ENCODE results near the gene CYLC1.

CYLC1 gene

GRCh38 chrX:83860846-83861245, at the start of gene CYLC1:
Gene CYLC1, plus strand, starts transcription at chrX:83861146. Its CDS starts 37 bp downstream, at chrX:83861183.
- no peak for DNase-seq (ENCODE audit: low spot score)
- TF ChIP-seq, protein P1, sequence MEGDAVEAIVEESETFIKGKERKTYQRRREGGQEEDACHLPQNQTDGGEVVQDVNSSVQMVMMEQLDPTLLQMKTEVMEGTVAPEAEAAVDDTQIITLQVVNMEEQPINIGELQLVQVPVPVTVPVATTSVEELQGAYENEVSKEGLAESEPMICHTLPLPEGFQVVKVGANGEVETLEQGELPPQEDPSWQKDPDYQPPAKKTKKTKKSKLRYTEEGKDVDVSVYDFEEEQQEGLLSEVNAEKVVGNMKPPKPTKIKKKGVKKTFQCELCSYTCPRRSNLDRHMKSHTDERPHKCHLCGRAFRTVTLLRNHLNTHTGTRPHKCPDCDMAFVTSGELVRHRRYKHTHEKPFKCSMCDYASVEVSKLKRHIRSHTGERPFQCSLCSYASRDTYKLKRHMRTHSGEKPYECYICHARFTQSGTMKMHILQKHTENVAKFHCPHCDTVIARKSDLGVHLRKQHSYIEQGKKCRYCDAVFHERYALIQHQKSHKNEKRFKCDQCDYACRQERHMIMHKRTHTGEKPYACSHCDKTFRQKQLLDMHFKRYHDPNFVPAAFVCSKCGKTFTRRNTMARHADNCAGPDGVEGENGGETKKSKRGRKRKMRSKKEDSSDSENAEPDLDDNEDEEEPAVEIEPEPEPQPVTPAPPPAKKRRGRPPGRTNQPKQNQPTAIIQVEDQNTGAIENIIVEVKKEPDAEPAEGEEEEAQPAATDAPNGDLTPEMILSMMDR (conservative IDR thresholded peaks at IDR 0.05; ENCODE audit: low read depth): no peak
- ChIA-PET CTCF (no interaction called here), POLR2A (ENCODE audit: low non-redundant PET) (no interaction called here)
- no peak within 1 kb of the TSS for H3K27ac ChIP-seq

DNA sequence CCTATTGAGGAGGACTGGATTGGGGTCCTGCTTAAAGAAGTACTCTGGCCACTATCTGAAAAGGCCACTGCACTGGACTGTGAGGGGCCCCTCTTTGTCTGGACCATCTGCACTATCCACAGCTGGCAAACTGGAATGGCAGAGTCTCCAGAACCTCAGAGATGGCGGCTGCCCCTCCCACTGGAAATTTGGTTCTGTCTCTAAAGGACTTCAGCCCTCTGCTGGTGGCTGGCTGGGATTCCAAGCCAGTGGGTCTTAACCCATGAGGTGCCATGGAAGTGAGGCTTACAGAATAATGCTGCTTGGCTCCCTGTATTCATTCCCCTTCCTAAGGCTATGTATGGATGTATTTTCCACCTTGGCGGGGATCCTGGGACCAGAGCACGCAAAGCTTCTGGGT, 41.6 kb upstream of the CYLC1 start:
- H3K27ac ChIP-seq: no peak overlapping the region
- TF ChIP-seq, protein P1 (conservative IDR thresholded peaks at IDR 0.05; ENCODE audit: low read depth): no peak
- DNase-seq (ENCODE audit: low spot score): no peak
- ChIA-PET CTCF (no interaction called here), POLR2A (ENCODE audit: low non-redundant PET) (no interaction called here)

GRCh38 chrX:83829874-83830273, 31.1 kb upstream of the CYLC1 start:
- ChIA-PET POLR2A (ENCODE audit: low non-redundant PET) (no interaction called here), CTCF (no interaction called here)
- no peak overlapping the region for H3K27ac ChIP-seq
- TF ChIP-seq, protein P1 (conservative IDR thresholded peaks at IDR 0.05; ENCODE audit: low read depth): no peak
- DNase-seq (ENCODE audit: low spot score): no peak

DNA sequence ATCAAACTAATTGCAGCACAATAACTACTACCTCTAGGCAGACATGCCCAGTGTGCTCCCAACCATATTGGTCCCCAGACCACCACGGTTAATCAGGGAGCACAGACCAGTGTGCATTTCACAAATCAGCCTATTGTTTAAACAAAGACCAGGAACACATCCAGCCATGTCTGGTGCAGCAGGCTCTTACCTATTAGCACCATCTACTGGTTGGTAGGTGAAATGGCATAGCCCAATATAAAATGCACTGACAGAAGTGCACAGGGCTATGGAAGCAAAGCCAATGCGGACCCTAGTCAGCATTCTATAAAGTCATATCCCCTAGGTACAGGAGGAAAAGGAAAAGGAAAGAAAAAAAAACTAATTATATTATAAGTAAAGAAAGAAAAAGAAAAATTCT, 15.5 kb upstream of the CYLC1 start:
- ChIA-PET CTCF (no interaction called here), POLR2A (ENCODE audit: low non-redundant PET) (no interaction called here)
- DNase-seq (ENCODE audit: low spot score): no peak
- TF ChIP-seq, protein P1 (conservative IDR thresholded peaks at IDR 0.05; ENCODE audit: low read depth): peak; percentile 59
- no peak overlapping the region for H3K27ac ChIP-seq

- TF ChIP-seq, protein P1 (conservative IDR thresholded peaks at IDR 0.05; ENCODE audit: low read depth): no peak
- ChIA-PET CTCF (no interaction called here), POLR2A (ENCODE audit: low non-redundant PET) (no interaction called here)
- no peak for DNase-seq (ENCODE audit: low spot score)
- H3K27ac ChIP-seq: no peak overlapping the region
Measured at GRCh38 chrX:83847339-83847738, 13.6 kb upstream of the CYLC1 start.

DNA sequence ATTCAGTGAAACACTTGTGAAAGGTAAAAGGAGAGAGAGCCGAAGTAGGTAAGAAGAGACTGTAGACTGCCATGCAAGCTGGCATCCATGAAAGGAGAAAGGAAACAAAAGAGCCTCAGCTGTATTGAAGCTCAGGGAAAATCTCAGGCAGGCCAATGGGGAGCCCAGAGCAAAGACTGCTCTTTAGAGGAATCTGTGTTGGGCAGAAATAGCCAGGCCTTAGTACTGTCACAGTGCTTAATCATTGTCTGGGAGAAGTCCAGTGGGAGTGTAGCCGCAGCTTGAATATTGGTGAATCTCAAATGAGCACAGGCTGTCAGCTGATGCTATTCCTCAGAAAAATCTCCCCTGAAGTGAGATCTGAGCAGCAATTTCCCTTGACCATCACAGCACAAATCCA, 27.6 kb downstream of the CYLC1 start:
- TF ChIP-seq, protein P1 (conservative IDR thresholded peaks at IDR 0.05; ENCODE audit: low read depth): no peak
- no peak for DNase-seq (ENCODE audit: low spot score)
- POLR2A ChIA-PET (ENCODE audit: low non-redundant PET): no interaction called here
- CTCF ChIA-PET: no interaction called here
- no peak overlapping the region for H3K27ac ChIP-seq

- DNase-seq (ENCODE audit: low spot score): no peak
- ChIA-PET POLR2A (ENCODE audit: low non-redundant PET) (no interaction called here), CTCF (interaction anchor here (0.6 kb wide), 1 partner anchor 423 kb away, joined by 3 read pairs; no protein-coding TSS in a partner anchor)
- TF ChIP-seq, protein P1 (conservative IDR thresholded peaks at IDR 0.05; ENCODE audit: low read depth): no peak
- H3K27ac ChIP-seq: no peak overlapping the region
Measured at GRCh38 chrX:83892433-83892832, 31.5 kb downstream of the CYLC1 start.

All from RWPE1 (cell line).